NB4 (cell line): ENCODE data around the gene PNLIPRP3.

Experiments
- CTCF ChIP-seq: IDR thresholded peaks from one replicate; pipeline ENCODE4 v1.5.1; 2012; ENCODE audit warnings: low read depth, low read length
- POLR2A ChIP-seq: IDR thresholded peaks from 2 replicates; pipeline ENCODE4 v1.6.1; 2011; ENCODE audit warnings: mild to moderate bottlenecking; ENCODE audit not compliant: insufficient read length; ENCODE audit errors: extremely low read depth
- TF ChIP-seq, protein P1 (sequence below): IDR thresholded peaks from 2 replicates; pipeline ENCODE4 v1.6.1; 2011; ENCODE audit warnings: low read depth, low read length

DNA sequence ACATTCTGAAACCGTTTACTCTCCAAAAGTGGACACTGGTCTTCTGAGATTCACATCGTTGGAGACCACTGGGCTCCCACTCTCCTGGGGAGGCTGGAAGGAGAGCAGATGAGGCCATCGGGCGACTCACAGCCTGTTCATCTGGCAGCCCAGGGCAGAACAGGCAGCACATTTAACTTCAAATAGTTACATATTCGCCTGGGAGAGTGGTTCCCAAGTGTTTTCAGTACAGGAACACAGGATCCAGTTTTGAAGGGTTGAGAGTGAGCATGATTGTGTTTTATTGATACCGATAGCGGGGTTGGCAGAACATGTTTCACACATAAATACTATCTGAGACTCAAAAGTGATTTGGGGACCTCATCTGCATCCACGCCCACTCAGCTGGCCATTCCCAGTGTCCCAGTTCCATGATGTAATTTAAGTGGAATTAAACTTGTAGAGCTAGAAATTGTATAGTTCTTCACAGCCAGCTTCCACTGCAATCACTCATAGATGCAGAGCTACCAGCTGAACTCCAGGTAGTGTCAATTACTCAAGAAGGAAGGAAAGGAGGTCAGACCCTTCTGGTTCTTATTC, 95.2 kb downstream of the PNLIPRP3 start:
- TF ChIP-seq CTCF (no peak), POLR2A (no peak)
- TF ChIP-seq, protein P1, sequence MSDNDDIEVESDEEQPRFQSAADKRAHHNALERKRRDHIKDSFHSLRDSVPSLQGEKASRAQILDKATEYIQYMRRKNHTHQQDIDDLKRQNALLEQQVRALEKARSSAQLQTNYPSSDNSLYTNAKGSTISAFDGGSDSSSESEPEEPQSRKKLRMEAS, result no peak
